HL-60 (cell line): ENCODE data around the gene DPYSL5.

Source experiments
- DNase-seq, 2 experiments: peaks; one replicate each; pipeline ENCODE4 v3.0.0-alpha.2; 2010 to 2020; ENCODE audit warnings: low read depth in 1 of 2, low spot score in 1 of 2
- H3K27ac ChIP-seq: fragments of 250-450 bp; sonication (Bioruptor Pico); replicated peaks from 2 replicates; pipeline ENCODE4 v1.5.1; 2020; ENCODE audit warnings: mild to moderate bottlenecking, moderate library complexity
- H3K27me3 ChIP-seq: fragments of 250-450 bp; sonication (Bioruptor Pico); 2 replicates; pipeline ENCODE4 v1.5.1; 2021; ENCODE audit warnings: mild to moderate bottlenecking, moderate library complexity; ENCODE audit not compliant: insufficient read depth, poor library complexity, severe bottlenecking
- H3K4me3 ChIP-seq: replicated peaks from 2 replicates; pipeline ENCODE4 v1.5.1; 2011; ENCODE audit warnings: mild to moderate bottlenecking, control low read depth, low read length; ENCODE audit not compliant: insufficient read depth
- CTCF ChIP-seq: IDR thresholded peaks from one replicate; pipeline ENCODE4 v1.5.1; 2011; ENCODE audit warnings: low read length, control low read depth, inconsistent platforms; ENCODE audit not compliant: insufficient read depth
- GABPA ChIP-seq: IDR thresholded peaks from 2 replicates; pipeline ENCODE4 v1.6.1; 2012; ENCODE audit warnings: low read depth
- POLR2AphosphoS5 ChIP-seq: IDR thresholded peaks from 2 replicates; pipeline ENCODE4 v1.6.1; 2012; ENCODE audit warnings: low read depth
- SPI1 ChIP-seq: IDR thresholded peaks from 2 replicates; pipeline ENCODE4 v1.6.1; 2012; ENCODE audit warnings: low read depth, mild to moderate bottlenecking, borderline replicate concordance
- TF ChIP-seq, protein P1 (sequence below): IDR thresholded peaks from 2 replicates; pipeline ENCODE4 v1.6.1; 2012; ENCODE audit warnings: low read depth; ENCODE audit not compliant: insufficient replicate concordance

The DPYSL5 gene

DNA sequence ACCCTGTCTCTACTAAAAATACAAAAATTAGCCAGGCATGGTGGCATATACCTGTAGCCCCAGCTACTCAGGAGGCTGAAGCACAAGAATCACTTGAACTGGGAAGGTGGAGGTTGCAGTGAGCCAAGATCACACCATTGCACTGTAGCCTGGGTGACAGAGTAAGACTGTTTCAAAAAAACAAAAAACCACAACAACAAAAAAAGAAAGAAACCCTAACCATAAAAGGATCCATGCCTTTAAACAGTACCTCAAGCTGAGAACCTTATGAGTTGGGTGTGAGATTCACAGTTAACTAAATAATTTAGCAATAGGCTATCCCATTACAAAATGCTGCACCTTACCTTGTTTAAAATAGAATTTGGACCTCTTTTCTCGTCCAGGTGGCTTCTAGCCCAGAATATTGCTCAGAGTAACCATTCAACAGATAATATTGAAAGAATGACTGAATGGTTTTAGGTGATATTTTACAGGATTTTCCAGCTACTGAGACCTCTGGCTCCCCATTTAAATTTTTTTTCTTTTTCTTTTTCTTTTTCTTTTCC lies 6.4 kb downstream of the DPYSL5 start:
- TF ChIP-seq SPI1 (no peak), CTCF (no peak), POLR2AphosphoS5 (no peak), GABPA (no peak)
- TF ChIP-seq, protein P1, sequence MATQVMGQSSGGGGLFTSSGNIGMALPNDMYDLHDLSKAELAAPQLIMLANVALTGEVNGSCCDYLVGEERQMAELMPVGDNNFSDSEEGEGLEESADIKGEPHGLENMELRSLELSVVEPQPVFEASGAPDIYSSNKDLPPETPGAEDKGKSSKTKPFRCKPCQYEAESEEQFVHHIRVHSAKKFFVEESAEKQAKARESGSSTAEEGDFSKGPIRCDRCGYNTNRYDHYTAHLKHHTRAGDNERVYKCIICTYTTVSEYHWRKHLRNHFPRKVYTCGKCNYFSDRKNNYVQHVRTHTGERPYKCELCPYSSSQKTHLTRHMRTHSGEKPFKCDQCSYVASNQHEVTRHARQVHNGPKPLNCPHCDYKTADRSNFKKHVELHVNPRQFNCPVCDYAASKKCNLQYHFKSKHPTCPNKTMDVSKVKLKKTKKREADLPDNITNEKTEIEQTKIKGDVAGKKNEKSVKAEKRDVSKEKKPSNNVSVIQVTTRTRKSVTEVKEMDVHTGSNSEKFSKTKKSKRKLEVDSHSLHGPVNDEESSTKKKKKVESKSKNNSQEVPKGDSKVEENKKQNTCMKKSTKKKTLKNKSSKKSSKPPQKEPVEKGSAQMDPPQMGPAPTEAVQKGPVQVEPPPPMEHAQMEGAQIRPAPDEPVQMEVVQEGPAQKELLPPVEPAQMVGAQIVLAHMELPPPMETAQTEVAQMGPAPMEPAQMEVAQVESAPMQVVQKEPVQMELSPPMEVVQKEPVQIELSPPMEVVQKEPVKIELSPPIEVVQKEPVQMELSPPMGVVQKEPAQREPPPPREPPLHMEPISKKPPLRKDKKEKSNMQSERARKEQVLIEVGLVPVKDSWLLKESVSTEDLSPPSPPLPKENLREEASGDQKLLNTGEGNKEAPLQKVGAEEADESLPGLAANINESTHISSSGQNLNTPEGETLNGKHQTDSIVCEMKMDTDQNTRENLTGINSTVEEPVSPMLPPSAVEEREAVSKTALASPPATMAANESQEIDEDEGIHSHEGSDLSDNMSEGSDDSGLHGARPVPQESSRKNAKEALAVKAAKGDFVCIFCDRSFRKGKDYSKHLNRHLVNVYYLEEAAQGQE, result no peak
- no peak for DNase-seq
- Histone ChIP-seq H3K27ac (no peak overlapping the region), H3K27me3 (peaks cover 42% of the 10 kb centered on the region), H3K4me3 (no peak overlapping the region)

- H3K27me3 ChIP-seq, result peaks cover 31% of the 10 kb centered on the region
- H3K27ac ChIP-seq, result no peak overlapping the region
- no peak for DNase-seq
- TF ChIP-seq CTCF, result no peak
- TF ChIP-seq, protein P1, result no peak
- H3K4me3 ChIP-seq, result no peak overlapping the region
Measured at GRCh38 chr2:26855466-26855865, 7.5 kb downstream of the DPYSL5 start.

- DNase-seq, result no peak
- TF ChIP-seq POLR2AphosphoS5 (no peak), CTCF (no peak), GABPA (no peak), SPI1 (no peak)
- TF ChIP-seq, protein P1, result no peak
- Histone ChIP-seq H3K27ac (no peak overlapping the region), H3K4me3 (no peak overlapping the region), H3K27me3 (peaks cover 9% of the 10 kb centered on the region)
Measured at GRCh38 chr2:26859622-26860021, 11.7 kb downstream of the DPYSL5 start.
